CD14-positive monocyte (primary cell): ENCODE results near the gene CNGB1. TPM values are rescaled to one million over a fixed set of nuclear protein-coding genes. Genes with fewer than 3 reads are reported as not detected.

Source experiments
- DNase-seq, 3 donors: peaks; one replicate each; pipeline ENCODE4 v3.0.0-alpha.2; 2011 to 2022
- H2AFZ ChIP-seq: 2 replicates; pipeline ENCODE4 v1.6.0; 2012; ENCODE audit warnings: mild to moderate bottlenecking, low read depth, low read length, inconsistent platforms; ENCODE audit not compliant: insufficient read depth, poor library complexity, severe bottlenecking
- H3K27ac ChIP-seq, 2 donors: 1 replicate in 1 of 2; 2 replicates in 1 of 2; pipeline ENCODE4 v1.5.1; 2012 to 2013; ENCODE audit warnings: low read length in 2 of 2, control low read depth in 1 of 2, inconsistent platforms in 1 of 2, low read depth in 1 of 2, mild to moderate bottlenecking in 1 of 2
- H3K27me3 ChIP-seq, 2 donors: one replicate each; pipeline versions ENCODE4 v1.6.0 to v1.6.1; 2011 to 2013; ENCODE audit warnings: low read length in 2 of 2; ENCODE audit not compliant: control insufficient read depth in 2 of 2, insufficient read depth in 2 of 2
- H3K36me3 ChIP-seq, 2 donors: replicated peaks in 1 of 2; 1 replicate in 1 of 2; 2 replicates in 1 of 2; pipeline versions ENCODE4 v1.5.1 to v1.6.1; 2012 to 2013; ENCODE audit warnings: low read length in 2 of 2, control low read depth in 1 of 2, inconsistent platforms in 1 of 2, mild to moderate bottlenecking in 1 of 2; ENCODE audit not compliant: insufficient read depth in 2 of 2, control insufficient read depth in 1 of 2
- H3K4me1 ChIP-seq, 2 donors: 1 replicate in 1 of 2; 2 replicates in 1 of 2; pipeline versions ENCODE4 v1.5.1 to v1.6.1; 2012 to 2013; ENCODE audit warnings: low read length in 2 of 2, control low read depth in 1 of 2, inconsistent platforms in 1 of 2, mild to moderate bottlenecking in 1 of 2, moderate library complexity in 1 of 2; ENCODE audit not compliant: insufficient read depth in 2 of 2, control insufficient read depth in 1 of 2
- H3K4me2 ChIP-seq: replicated peaks from 2 replicates; pipeline ENCODE3; 2012; ENCODE audit warnings: low read length, moderate library complexity, mild to moderate bottlenecking; ENCODE audit not compliant: poor library complexity, severe bottlenecking; ENCODE audit errors: extremely low read depth
- H3K4me3 ChIP-seq, 3 experiments: fragments of 200-600 bp in 1 of 3; sonication (generic) in 1 of 3; replicated peaks in 1 of 3; 1 replicate in 2 of 3; 2 replicates in 1 of 3; pipeline ENCODE4 v1.5.1; 2011 to 2013; ENCODE audit warnings: low read length in 3 of 3, mild to moderate bottlenecking in 3 of 3, control low read depth in 2 of 3, low read depth in 2 of 3, inconsistent platforms in 1 of 3, moderate library complexity in 1 of 3
- H3K79me2 ChIP-seq: 2 replicates; pipeline ENCODE4 v1.6.0; 2012; ENCODE audit warnings: mild to moderate bottlenecking, control low read depth, inconsistent platforms, low read length, moderate library complexity; ENCODE audit not compliant: insufficient read depth
- H3K9ac ChIP-seq: 2 replicates; pipeline ENCODE4 v1.6.0; 2017; ENCODE audit warnings: low read length, mild to moderate bottlenecking; ENCODE audit not compliant: insufficient read depth, poor library complexity, severe bottlenecking
- H3K9me3 ChIP-seq, 2 donors: replicated peaks in 1 of 2; 1 replicate in 1 of 2; 2 replicates in 1 of 2; pipeline versions ENCODE4 v1.5.1 to v1.6.1; 2012 to 2013; ENCODE audit warnings: low read length in 2 of 2, control low read depth in 1 of 2; ENCODE audit not compliant: control insufficient read depth in 1 of 2, insufficient read depth in 1 of 2
- H4K20me1 ChIP-seq: 2 replicates; pipeline ENCODE4 v1.6.0; 2012; ENCODE audit warnings: mild to moderate bottlenecking, low read length, control low read depth, moderate library complexity; ENCODE audit not compliant: insufficient read depth
- H3K27ac Mint-ChIP-seq, 7 donors: one replicate each; pipeline ENCODE4 v1.8.0; 2020; ENCODE audit warnings: mild to moderate bottlenecking in 7 of 7, mixed read lengths in 7 of 7, moderate library complexity in 6 of 7, inconsistent platforms in 2 of 7
- H3K27me3 Mint-ChIP-seq, 3 donors: one replicate each; pipeline ENCODE4 v1.8.0; 2021 to 2022; ENCODE audit warnings: low read depth in 3 of 3, mild to moderate bottlenecking in 3 of 3, mixed read lengths in 3 of 3, moderate library complexity in 3 of 3, inconsistent platforms in 1 of 3
- H3K36me3 Mint-ChIP-seq, 2 donors: one replicate each; pipeline ENCODE4 v1.8.0; 2020; ENCODE audit warnings: mixed read lengths in 2 of 2, inconsistent platforms in 1 of 2, mild to moderate bottlenecking in 1 of 2
- H3K4me1 Mint-ChIP-seq: one replicate; pipeline ENCODE4 v1.8.0; 2020; ENCODE audit warnings: mild to moderate bottlenecking, mixed read lengths
- H3K4me3 Mint-ChIP-seq, 2 donors: one replicate each; pipeline ENCODE4 v1.8.0; 2020; ENCODE audit warnings: mild to moderate bottlenecking in 2 of 2, mixed read lengths in 2 of 2, moderate library complexity in 1 of 2
- H3K9me3 Mint-ChIP-seq, 7 donors: one replicate each; pipeline ENCODE4 v1.8.0; 2020 to 2022; ENCODE audit warnings: mixed read lengths in 7 of 7, mild to moderate bottlenecking in 6 of 7, moderate library complexity in 6 of 7, inconsistent platforms in 2 of 7
- WGBS: methylation state at CpG from one replicate; pipeline ENCODE4 v1.1.5; 2013; ENCODE audit warnings: missing lambda C conversion rate; ENCODE audit not compliant: insufficient coverage; 5-methylcytosine and 5-hydroxymethylcytosine counted together
- intact Hi-C, 2 donors: fragments of 100-400 bp; cut with micrococcal nuclease; formaldehyde crosslinking; loops; one replicate each; pipeline versions ENCODE4 v1.15.0 to v1.15.1; 2023
- polyA plus RNA-seq, 3 donors: library from polyadenylated mRNA; depleted of rRNA in 1 of 3; unstranded in 2 of 3; stranded (reverse) in 1 of 3; fragments of 300-500 nt in 2 of 3; fragments of >200 nt in 1 of 3; fragmentation: Illumina TruSeq in 2 of 3; gene quantifications; 1 replicate in 2 of 3; 2 replicates in 1 of 3; pipeline ENCODE4 v1.2.3, GENCODE V29; 2012 to 2021
- TF ChIP-seq, protein P1 (sequence below): fragments of 200-600 bp; IDR thresholded peaks from one replicate; pipeline ENCODE4 v1.8.0; 2022; ENCODE audit warnings: antibody characterized with exemption, mild to moderate bottlenecking

CNGB1 gene
- polyA plus RNA-seq, 3 donors: not detected

DNA sequence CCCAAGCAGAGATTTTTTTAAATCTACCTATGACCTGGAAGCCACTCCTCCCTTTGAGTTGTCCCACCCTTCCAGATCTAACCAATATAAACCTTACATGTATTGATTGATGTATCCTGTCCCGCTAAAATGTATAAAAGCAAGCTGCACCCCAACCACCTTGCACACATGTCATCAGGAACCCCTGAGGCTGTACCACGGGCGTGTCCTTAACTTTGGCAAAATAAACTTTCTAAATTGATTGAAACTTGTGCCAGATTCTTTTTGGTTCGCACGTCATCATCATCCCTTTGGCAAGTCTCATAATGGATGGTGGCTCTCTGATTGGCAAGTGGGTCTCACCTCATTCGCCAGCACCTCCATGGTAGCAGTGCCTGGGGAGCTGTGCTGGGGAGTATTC lies 60.2 kb downstream of the CNGB1 start:
- Histone ChIP-seq H3K4me2 (no peak overlapping the region), H4K20me1 (no peaks in the 10 kb centered on the region), H3K27me3 (peaks cover 0 to 2% of the 10 kb centered on the region in 2 donors), H3K79me2 (no peaks in the 10 kb centered on the region), H2AFZ (no peak overlapping the region), H3K4me3 (no peak overlapping the region), H3K4me1 (no peaks in the 10 kb centered on the region), H3K9me3 (no peaks in the 10 kb centered on the region), H3K36me3 (no peaks in the 10 kb centered on the region), H3K27ac (no peak overlapping the region), H3K9ac (no peak overlapping the region)
- H3K27ac Mint-ChIP-seq: no peak overlapping the region
- no peaks in the 10 kb centered on the region for H3K36me3 Mint-ChIP-seq
- 94% methylated on average over 5 of the region's 6 CpGs for WGBS
- peaks cover 0 to 5% (median 5%) of the 10 kb centered on the region in 3 donors for H3K27me3 Mint-ChIP-seq
- no peak for DNase-seq
- no peak overlapping the region for H3K4me3 Mint-ChIP-seq
- TF ChIP-seq, protein P1, sequence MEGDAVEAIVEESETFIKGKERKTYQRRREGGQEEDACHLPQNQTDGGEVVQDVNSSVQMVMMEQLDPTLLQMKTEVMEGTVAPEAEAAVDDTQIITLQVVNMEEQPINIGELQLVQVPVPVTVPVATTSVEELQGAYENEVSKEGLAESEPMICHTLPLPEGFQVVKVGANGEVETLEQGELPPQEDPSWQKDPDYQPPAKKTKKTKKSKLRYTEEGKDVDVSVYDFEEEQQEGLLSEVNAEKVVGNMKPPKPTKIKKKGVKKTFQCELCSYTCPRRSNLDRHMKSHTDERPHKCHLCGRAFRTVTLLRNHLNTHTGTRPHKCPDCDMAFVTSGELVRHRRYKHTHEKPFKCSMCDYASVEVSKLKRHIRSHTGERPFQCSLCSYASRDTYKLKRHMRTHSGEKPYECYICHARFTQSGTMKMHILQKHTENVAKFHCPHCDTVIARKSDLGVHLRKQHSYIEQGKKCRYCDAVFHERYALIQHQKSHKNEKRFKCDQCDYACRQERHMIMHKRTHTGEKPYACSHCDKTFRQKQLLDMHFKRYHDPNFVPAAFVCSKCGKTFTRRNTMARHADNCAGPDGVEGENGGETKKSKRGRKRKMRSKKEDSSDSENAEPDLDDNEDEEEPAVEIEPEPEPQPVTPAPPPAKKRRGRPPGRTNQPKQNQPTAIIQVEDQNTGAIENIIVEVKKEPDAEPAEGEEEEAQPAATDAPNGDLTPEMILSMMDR: no peak
- H3K9me3 Mint-ChIP-seq: no peaks in the 10 kb centered on the region
- intact Hi-C loops: no loop called here
- peaks cover 8% of the 10 kb centered on the region for H3K4me1 Mint-ChIP-seq

DNA sequence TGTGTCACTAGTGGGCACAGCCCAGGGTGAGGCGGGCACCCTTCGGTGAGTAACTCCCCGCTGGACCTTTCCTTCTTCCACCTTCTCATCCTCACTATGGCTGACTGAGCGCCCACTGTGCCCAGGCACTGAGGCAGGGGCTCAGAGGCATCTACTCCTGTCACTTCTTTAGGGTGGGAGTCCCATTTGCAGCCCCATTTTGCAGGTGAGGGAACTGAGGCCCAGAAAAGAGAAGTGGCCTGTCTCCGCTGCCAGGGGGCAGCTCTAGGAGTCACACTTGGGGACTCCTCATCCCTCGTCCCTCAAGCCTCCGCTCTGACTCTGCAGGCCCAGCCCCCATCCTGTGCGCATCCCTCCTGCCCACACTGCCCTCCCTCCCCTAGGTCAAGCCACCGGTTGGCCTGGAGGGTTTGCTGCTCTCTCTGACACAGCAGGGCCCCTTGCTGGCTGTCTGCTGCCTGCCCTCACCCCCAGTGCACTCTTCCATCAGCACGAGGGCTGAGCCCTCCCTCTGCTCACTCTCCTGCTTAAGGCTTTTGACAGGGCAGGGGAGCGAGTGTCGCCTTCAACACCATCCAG lies 62.4 kb downstream of the CNGB1 start:
- H3K79me2 ChIP-seq: no peaks in the 10 kb centered on the region
- no peak overlapping the region for H3K27ac ChIP-seq
- DNase-seq: no peak
- H4K20me1 ChIP-seq: no peaks in the 10 kb centered on the region
- peaks cover 9% of the 10 kb centered on the region for H3K4me1 Mint-ChIP-seq
- TF ChIP-seq, protein P1: no peak
- no peak overlapping the region for H2AFZ ChIP-seq
- peaks cover 0 to 2% of the 10 kb centered on the region in 2 donors for H3K27me3 ChIP-seq
- no peak overlapping the region for H3K9ac ChIP-seq
- no peak overlapping the region for H3K4me2 ChIP-seq
- H3K36me3 Mint-ChIP-seq: no peaks in the 10 kb centered on the region
- no peak overlapping the region for H3K4me3 ChIP-seq
- H3K4me3 Mint-ChIP-seq: no peak overlapping the region
- no peaks in the 10 kb centered on the region for H3K36me3 ChIP-seq
- WGBS: 90% methylated on average over 11 of the region's 12 CpGs
- H3K9me3 Mint-ChIP-seq: no peaks in the 10 kb centered on the region
- intact Hi-C loops: no loop called here
- peaks cover 4 to 16% (median 9%) of the 10 kb centered on the region in 3 donors for H3K27me3 Mint-ChIP-seq
- no peak overlapping the region for H3K27ac Mint-ChIP-seq
- no peaks in the 10 kb centered on the region for H3K4me1 ChIP-seq
- H3K9me3 ChIP-seq: no peaks in the 10 kb centered on the region
